ENCODE data around the gene RC3H2. TPM values are rescaled to one million over a fixed set of nuclear protein-coding genes. Genes with fewer than 3 reads are reported as not detected.
A peak's percentile ranks its signal among the peaks of the same experiment; 100 is the strongest.
"Not testable (repeated sequence)": the region's sequence is repeated elsewhere in the genome, so short reads cannot be mapped to it uniquely, and the experiment has no call there.

Gene RC3H2
- total and polyA plus RNA-seq, 2 of the 8 experiments (the other 6 are each of a cell fraction or from before 2014, with no cell fraction given): 11.2 to 38.4 TPM

DNA sequence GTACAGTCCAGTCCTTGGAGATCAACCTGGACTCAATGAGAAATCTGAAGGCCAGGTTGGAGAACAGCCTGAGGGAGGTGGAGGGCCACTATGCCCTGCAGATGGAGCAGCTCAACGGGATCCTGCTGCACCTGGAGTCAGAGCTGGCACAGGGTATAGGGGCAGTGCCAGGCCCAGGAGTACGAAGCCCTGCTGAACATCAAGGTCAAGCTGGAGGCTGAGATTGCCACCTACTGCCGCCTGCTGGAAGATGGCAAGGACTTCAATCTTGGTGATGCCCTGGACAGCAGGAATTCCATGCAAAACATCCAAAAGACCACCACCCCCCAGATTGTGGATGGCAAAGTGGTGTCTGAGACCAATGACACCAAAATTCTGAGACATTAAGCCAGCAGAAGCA lies 66.7 kb downstream of the RC3H2 start:
- H2BK120ac ChIP-seq (replicated peaks; ENCODE audit: low read depth, low read length); H2BK5ac ChIP-seq (ENCODE audit: low read depth, low read length); H4K8ac ChIP-seq (ENCODE audit: extremely low read depth, insufficient read depth, low read length); H3K4me1 ChIP-seq (replicated peaks in 1 of 4; ENCODE audit: control insufficient read depth in 3 of 4, insufficient read depth in 4 of 4, low read length in 3 of 4); H3K27ac ChIP-seq (ENCODE audit: low read depth, low read length); H3K79me2 ChIP-seq (ENCODE audit: control insufficient read depth in 1 of 2, insufficient read depth in 2 of 2, low read length in 2 of 2); H3K23ac ChIP-seq (ENCODE audit: insufficient read length); H3K9ac ChIP-seq (replicated peaks in 1 of 4; ENCODE audit: extremely low read depth in 1 of 4, low read depth in 3 of 4, low read length in 3 of 4); H2BK15ac ChIP-seq (ENCODE audit: low read length); H3K18ac ChIP-seq (ENCODE audit: extremely low read depth, low read length); H2AFZ ChIP-seq (ENCODE audit: low read length); H3K56ac ChIP-seq (replicated peaks; ENCODE audit: insufficient read length, low read depth, low read length); H3K4me3 ChIP-seq (ENCODE audit: extremely low read depth in 1 of 4, insufficient read depth in 2 of 4, low read depth in 3 of 4, low read length in 4 of 4); H2BK12ac ChIP-seq (ENCODE audit: low read depth, low read length); H3K27me3 ChIP-seq (replicated peaks in 1 of 4; ENCODE audit: control insufficient read depth in 3 of 4, extremely low read depth in 1 of 4, insufficient read depth in 3 of 4, low read length in 3 of 4); H3K14ac ChIP-seq (ENCODE audit: insufficient read length); H4K5ac ChIP-seq (ENCODE audit: insufficient read length, low read depth, low read length); H4K20me1 ChIP-seq (replicated peaks in 1 of 2; ENCODE audit: control insufficient read depth in 1 of 2, insufficient read depth in 2 of 2, low read length in 2 of 2); H2BK20ac ChIP-seq (ENCODE audit: low read length); H3K9me3 ChIP-seq (ENCODE audit: insufficient read depth in 2 of 2, low read depth in 1 of 2, low read length in 1 of 2); H4K91ac ChIP-seq (replicated peaks; ENCODE audit: insufficient read length, low read length); H2AK5ac ChIP-seq (ENCODE audit: low read depth, low read length); DNase-seq (ENCODE audit: low read depth in 1 of 2, low spot score in 2 of 2); FAIRE-seq; H3K79me1 ChIP-seq (ENCODE audit: low read depth, low read length); H3K36me3 ChIP-seq (ENCODE audit: control insufficient read depth in 2 of 4, insufficient read depth in 4 of 4, low read length in 3 of 4); H3K23me2 ChIP-seq (ENCODE audit: low read depth, low read length); H3K4me2 ChIP-seq (ENCODE audit: insufficient read depth in 1 of 2, low read depth in 2 of 2, low read length in 2 of 2); H3K4ac ChIP-seq (replicated peaks; ENCODE audit: insufficient read length, low read depth, low read length): not testable (repeated sequence)
- ChIA-PET POLR2A (ENCODE audit: partially characterized antibody) (interaction anchor here (0.7 to 1.2 kb wide), 2 partner anchors 11 to 66 kb away, joined by 3 read pairs; no protein-coding TSS in a partner anchor), CTCF (ENCODE audit: partially characterized antibody) (interaction anchor here (1.5 kb wide), 1 partner anchor 27 kb away, joined by 6 read pairs; no protein-coding TSS in a partner anchor)
- WGBS, 2 experiments (ENCODE audit: extremely low coverage in 1 of 2, insufficient coverage in 1 of 2, insufficient read length in 1 of 2, insufficient replicate concordance in 2 of 2, low coverage in 1 of 2, low lambda C conversion rate in 2 of 2, missing lambda C conversion rate in 1 of 2): 87% methylated on average over 3 of the region's 3 CpGs; no CpG with 5 or more reads in 1 of the 2 experiments
- TF ChIP-seq RAD21 (IDR thresholded peaks at IDR 0.05 in 1 of 2, conservative IDR thresholded peaks at IDR 0.05 in 1 of 2; ENCODE audit: low read depth in 2 of 2, low read length in 2 of 2): peak in 1 of 2 experiments; percentile 8; a peak in 1 of 4 replicates
- peak in 2 of 3 experiments; percentile 11 to 24; a peak in 2 of 4 replicates for TF ChIP-seq CTCF (IDR thresholded peaks at IDR 0.05; ENCODE audit: control extremely low read depth in 1 of 3, insufficient read depth in 1 of 3, low read depth in 1 of 3, low read length in 3 of 3)
